Activated CD8-positive, alpha-beta memory T cell treated with anti-CD3 and anti-CD28 coated beads for 4 hours (primary cell): ENCODE data around the gene CORO7.

ENCODE experiments used
- DNase-seq, 2 donors: peaks; one replicate each; pipeline ENCODE4 v3.0.0-alpha.2; 2020; ENCODE audit warnings: low read depth in 2 of 2

Gene CORO7

GRCh38 chr16:4384509-4384942 lies 31.9 kb downstream of the CORO7 start:
- no peak for DNase-seq

- DNase-seq, result no peak
Observed at GRCh38 chr16:4383591-4384444, 32.6 kb downstream of the CORO7 start.

GRCh38 chr16:4382795-4383357 lies 33.5 kb downstream of the CORO7 start:
- DNase-seq, result no peak

- no peak for DNase-seq
Observed at GRCh38 chr16:4381935-4382794, 34.2 kb downstream of the CORO7 start.

- no peak for DNase-seq
Observed at GRCh38 chr16:4381072-4381934, 35.1 kb downstream of the CORO7 start.

- no peak for DNase-seq
Observed at GRCh38 chr16:4380119-4381063, 36.0 kb downstream of the CORO7 start.

- no peak for DNase-seq
Observed at GRCh38 chr16:4378999-4379690, 37.3 kb downstream of the CORO7 start.

- no peak for DNase-seq
Observed at GRCh38 chr16:4378161-4378666, 38.2 kb downstream of the CORO7 start.

- no peak for DNase-seq
Observed at GRCh38 chr16:4377573-4378154, 38.7 kb downstream of the CORO7 start.

- DNase-seq, result no peak
Observed at GRCh38 chr16:4376893-4377572, 39.4 kb downstream of the CORO7 start.

- DNase-seq, result no peak
Observed at GRCh38 chr16:4376126-4376892, 40.1 kb downstream of the CORO7 start.

- no peak for DNase-seq
Observed at GRCh38 chr16:4375717-4376116, 40.7 kb downstream of the CORO7 start.

- DNase-seq, result no peak
Observed at GRCh38 chr16:4373909-4374742, 42.3 kb downstream of the CORO7 start.

GRCh38 chr16:4373356-4373908 lies 43.0 kb downstream of the CORO7 start:
- no peak for DNase-seq

GRCh38 chr16:4372578-4373355 lies 43.6 kb downstream of the CORO7 start:
- DNase-seq, result no peak
